ENCODE data around the gene RHBDL2.

Gene RHBDL2

DNA sequence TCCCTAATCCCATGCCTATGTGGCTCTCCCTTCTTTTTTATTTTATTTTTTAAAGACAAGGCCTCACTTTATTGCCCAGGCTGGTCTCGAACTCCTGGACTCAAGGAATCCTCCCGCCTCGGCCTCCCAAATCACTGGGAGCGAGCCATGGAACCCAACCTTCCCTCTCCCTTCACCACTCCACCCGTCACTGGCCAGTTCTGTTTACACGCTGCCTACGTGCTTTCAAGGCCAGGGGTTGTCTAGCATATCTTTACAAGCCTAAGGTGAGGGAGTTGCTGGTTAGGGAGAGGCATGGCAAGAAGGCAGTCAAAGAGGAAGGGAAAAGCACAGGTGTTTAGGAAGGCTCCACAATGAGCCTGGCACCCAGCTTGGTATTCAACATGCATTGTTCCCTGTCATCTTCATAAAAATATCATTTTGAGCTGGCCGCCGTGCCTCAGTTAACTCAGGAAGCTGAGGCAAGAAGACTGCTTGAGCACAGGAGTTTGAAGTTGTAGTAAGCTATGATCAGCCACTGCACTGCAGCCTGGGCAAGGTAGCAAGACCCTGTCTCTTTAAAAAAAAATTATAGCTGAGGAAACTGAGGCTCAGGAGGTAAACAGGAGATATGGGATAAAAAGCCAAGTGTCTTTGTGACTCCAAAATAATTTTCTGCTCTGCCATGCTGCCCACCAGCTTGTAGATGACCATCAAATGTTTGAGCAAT, 1.1 kb downstream of the RHBDL2 start:
- ChIA-PET POLR2A (no interaction called here), CTCF (no interaction called here)
- no peak for DNase-seq (ENCODE audit: extremely low spot score)
- TF ChIP-seq SP1 (IDR thresholded peaks at IDR 0.05) = no peak
- no peak for TF ChIP-seq FOXK2 (IDR thresholded peaks at IDR 0.05)
- no peak for TF ChIP-seq BHLHE40 (IDR thresholded peaks at IDR 0.05; ENCODE audit: borderline replicate concordance)
- TF ChIP-seq NFRKB (IDR thresholded peaks at IDR 0.05) = no peak
- no peak for TF ChIP-seq ELF4 (IDR thresholded peaks at IDR 0.05)
- no peak for TF ChIP-seq FOXM1 (IDR thresholded peaks at IDR 0.05; ENCODE audit: borderline replicate concordance)
- TF ChIP-seq, protein P1, sequence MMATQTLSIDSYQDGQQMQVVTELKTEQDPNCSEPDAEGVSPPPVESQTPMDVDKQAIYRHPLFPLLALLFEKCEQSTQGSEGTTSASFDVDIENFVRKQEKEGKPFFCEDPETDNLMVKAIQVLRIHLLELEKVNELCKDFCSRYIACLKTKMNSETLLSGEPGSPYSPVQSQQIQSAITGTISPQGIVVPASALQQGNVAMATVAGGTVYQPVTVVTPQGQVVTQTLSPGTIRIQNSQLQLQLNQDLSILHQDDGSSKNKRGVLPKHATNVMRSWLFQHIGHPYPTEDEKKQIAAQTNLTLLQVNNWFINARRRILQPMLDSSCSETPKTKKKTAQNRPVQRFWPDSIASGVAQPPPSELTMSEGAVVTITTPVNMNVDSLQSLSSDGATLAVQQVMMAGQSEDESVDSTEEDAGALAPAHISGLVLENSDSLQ (IDR thresholded peaks at IDR 0.05) = no peak
- no peak for TF ChIP-seq FOXA1 (IDR thresholded peaks at IDR 0.05)
- no peak for TF ChIP-seq ARNT (IDR thresholded peaks at IDR 0.05)
- TF ChIP-seq CTBP1 (IDR thresholded peaks at IDR 0.05; ENCODE audit: borderline replicate concordance) = no peak

DNA sequence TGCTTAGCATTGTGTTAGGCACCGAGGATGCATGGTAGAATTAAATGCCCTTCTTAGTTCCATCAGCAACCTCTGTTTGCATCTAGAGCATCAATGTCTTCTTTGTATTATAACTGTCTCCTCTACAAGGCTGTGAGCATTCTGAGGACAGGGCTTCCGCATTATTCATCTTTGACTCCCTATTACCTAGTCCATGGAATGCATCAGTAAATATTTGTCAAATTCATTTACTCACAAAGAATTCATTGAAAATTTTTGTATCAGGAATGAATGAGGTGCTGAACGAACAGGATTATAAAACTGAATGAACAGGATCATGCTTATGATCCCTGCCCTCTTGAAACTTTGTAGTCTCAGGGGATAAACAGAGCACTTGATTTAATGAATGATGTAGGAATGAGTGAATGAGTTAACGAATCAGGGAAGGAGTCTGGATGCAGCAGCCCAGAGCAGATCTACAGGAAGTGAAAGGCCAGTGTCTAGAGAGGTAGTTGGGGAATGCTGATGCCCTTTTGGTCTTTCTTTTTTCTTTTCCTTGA, 2.8 kb downstream of the RHBDL2 start:
- TF ChIP-seq TARDBP (IDR thresholded peaks at IDR 0.05) (no peak), FOXM1 (IDR thresholded peaks at IDR 0.05; ENCODE audit: borderline replicate concordance) (no peak), HDGF (IDR thresholded peaks at IDR 0.05; ENCODE audit: borderline replicate concordance) (no peak), ELF4 (IDR thresholded peaks at IDR 0.05) (no peak), ZNF384 (IDR thresholded peaks at IDR 0.05) (no peak), LEF1 (IDR thresholded peaks at IDR 0.05; ENCODE audit: borderline replicate concordance) (no peak), CTBP1 (IDR thresholded peaks at IDR 0.05; ENCODE audit: borderline replicate concordance) (no peak), FOXA1 (IDR thresholded peaks at IDR 0.05) (no peak), SP1 (IDR thresholded peaks at IDR 0.05) (no peak), L3MBTL2 (conservative IDR thresholded peaks at IDR 0.05) (no peak), NFRKB (IDR thresholded peaks at IDR 0.05) (no peak), ARNT (IDR thresholded peaks at IDR 0.05) (no peak), FOXK2 (IDR thresholded peaks at IDR 0.05) (no peak), BHLHE40 (IDR thresholded peaks at IDR 0.05; ENCODE audit: borderline replicate concordance) (no peak), SUZ12 (IDR thresholded peaks at IDR 0.05) (no peak)
- DNase-seq (ENCODE audit: extremely low spot score) = no peak
- ChIA-PET CTCF (no interaction called here), POLR2A (no interaction called here)

DNA sequence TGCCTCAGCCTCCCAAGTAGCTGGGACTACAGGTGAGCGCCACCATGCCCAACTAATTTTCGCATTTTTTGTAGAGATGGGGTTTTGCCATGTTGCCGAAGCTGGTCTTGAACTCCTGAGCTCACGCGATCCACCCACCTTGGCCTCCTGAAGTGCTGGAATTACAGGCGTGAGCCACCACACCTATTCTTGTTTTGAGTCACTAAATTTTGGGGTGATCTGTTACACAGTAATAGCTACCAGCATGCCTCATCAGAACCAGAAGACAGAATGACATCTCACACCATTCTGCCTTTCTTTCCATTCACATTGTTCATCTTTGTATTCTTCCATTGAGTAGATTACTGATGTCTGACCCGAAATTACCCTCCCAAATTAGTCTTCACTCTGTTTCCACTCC, 9.1 kb downstream of the RHBDL2 start:
- POLR2A ChIA-PET = no interaction called here
- TF ChIP-seq, protein P1 (IDR thresholded peaks at IDR 0.05) = no peak
- TF ChIP-seq FOXK2 (IDR thresholded peaks at IDR 0.05) = no peak
- TF ChIP-seq SP1 (IDR thresholded peaks at IDR 0.05) = no peak
- no peak for TF ChIP-seq BHLHE40 (IDR thresholded peaks at IDR 0.05; ENCODE audit: borderline replicate concordance)
- no peak for TF ChIP-seq ZNF384 (IDR thresholded peaks at IDR 0.05)
- TF ChIP-seq LEF1 (IDR thresholded peaks at IDR 0.05; ENCODE audit: borderline replicate concordance) = no peak
- no peak for TF ChIP-seq CTBP1 (IDR thresholded peaks at IDR 0.05; ENCODE audit: borderline replicate concordance)
- TF ChIP-seq ELF4 (IDR thresholded peaks at IDR 0.05) = no peak
- TF ChIP-seq HDGF (IDR thresholded peaks at IDR 0.05; ENCODE audit: borderline replicate concordance) = no peak
- TF ChIP-seq FOXM1 (IDR thresholded peaks at IDR 0.05; ENCODE audit: borderline replicate concordance) = no peak
- no peak for DNase-seq (ENCODE audit: extremely low spot score)
- CTCF ChIA-PET = no interaction called here

DNA sequence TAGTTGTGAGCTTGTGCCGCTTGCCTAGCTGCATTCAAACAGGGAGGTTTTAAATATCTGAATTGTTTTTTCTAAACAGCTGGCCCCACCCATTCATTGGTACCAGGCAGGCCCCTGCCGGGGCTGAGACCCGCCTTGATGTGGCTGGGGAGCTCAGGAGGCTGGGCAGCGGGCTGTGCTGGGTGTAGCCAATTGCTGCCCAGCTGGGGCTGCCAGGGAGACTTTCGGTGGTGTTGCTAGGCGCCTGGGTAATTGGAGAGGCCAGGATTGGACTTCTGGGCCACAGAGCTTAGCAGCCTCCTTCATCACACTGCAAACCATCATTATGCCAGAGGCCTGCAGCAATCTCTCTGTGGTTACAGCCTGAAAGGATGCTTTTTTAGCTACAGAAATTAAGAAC, 12.2 kb downstream of the RHBDL2 start:
- no peak for TF ChIP-seq LEF1 (IDR thresholded peaks at IDR 0.05; ENCODE audit: borderline replicate concordance)
- no peak for TF ChIP-seq ELF4 (IDR thresholded peaks at IDR 0.05)
- no peak for TF ChIP-seq HDGF (IDR thresholded peaks at IDR 0.05; ENCODE audit: borderline replicate concordance)
- TF ChIP-seq NFRKB (IDR thresholded peaks at IDR 0.05) = no peak
- TF ChIP-seq CTBP1 (IDR thresholded peaks at IDR 0.05; ENCODE audit: borderline replicate concordance) = no peak
- no peak for TF ChIP-seq FOXA1 (IDR thresholded peaks at IDR 0.05)
- no peak for TF ChIP-seq SP1 (IDR thresholded peaks at IDR 0.05)
- no peak for TF ChIP-seq FOXK2 (IDR thresholded peaks at IDR 0.05)
- TF ChIP-seq SUZ12 (IDR thresholded peaks at IDR 0.05) = no peak
- no peak for TF ChIP-seq BHLHE40 (IDR thresholded peaks at IDR 0.05; ENCODE audit: borderline replicate concordance)
- TF ChIP-seq FOXM1 (IDR thresholded peaks at IDR 0.05; ENCODE audit: borderline replicate concordance) = no peak
- TF ChIP-seq TARDBP (IDR thresholded peaks at IDR 0.05) = no peak
- TF ChIP-seq L3MBTL2 (conservative IDR thresholded peaks at IDR 0.05) = no peak
- no peak for TF ChIP-seq ARNT (IDR thresholded peaks at IDR 0.05)
- TF ChIP-seq, protein P1 (IDR thresholded peaks at IDR 0.05) = no peak
- TF ChIP-seq ZNF384 (IDR thresholded peaks at IDR 0.05) = no peak
- CTCF ChIA-PET = no interaction called here
- DNase-seq (ENCODE audit: extremely low spot score) = no peak
- POLR2A ChIA-PET = no interaction called here

DNA sequence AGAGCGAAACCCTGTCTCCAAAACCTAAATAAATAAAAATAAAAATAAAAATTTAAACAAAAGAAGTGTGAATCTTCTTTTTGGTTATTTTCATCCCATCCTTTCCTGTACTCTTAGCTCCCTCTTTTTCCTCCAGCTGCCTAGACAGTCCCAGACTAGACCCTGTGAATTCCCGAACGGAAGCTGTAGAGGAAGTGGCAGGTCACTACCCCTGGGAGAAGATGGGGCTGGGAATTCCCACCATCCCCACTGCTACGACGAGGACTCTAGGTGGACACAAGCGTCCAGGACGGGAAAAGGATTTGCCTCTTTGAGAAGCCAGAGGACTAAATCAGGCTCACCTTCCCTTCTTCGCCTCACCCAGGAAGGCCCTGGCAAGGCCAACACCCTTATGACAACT, 12.6 kb downstream of the RHBDL2 start:
- TF ChIP-seq ZNF384 (IDR thresholded peaks at IDR 0.05) (no peak), FOXM1 (IDR thresholded peaks at IDR 0.05; ENCODE audit: borderline replicate concordance) (no peak), TARDBP (IDR thresholded peaks at IDR 0.05) (no peak), HDGF (IDR thresholded peaks at IDR 0.05; ENCODE audit: borderline replicate concordance) (no peak), FOXK2 (IDR thresholded peaks at IDR 0.05) (no peak), L3MBTL2 (conservative IDR thresholded peaks at IDR 0.05) (no peak), SUZ12 (IDR thresholded peaks at IDR 0.05) (no peak), NFRKB (IDR thresholded peaks at IDR 0.05) (no peak), ELF4 (IDR thresholded peaks at IDR 0.05) (no peak), FOXA1 (IDR thresholded peaks at IDR 0.05) (no peak), BHLHE40 (IDR thresholded peaks at IDR 0.05; ENCODE audit: borderline replicate concordance) (no peak), ARNT (IDR thresholded peaks at IDR 0.05) (no peak), LEF1 (IDR thresholded peaks at IDR 0.05; ENCODE audit: borderline replicate concordance) (no peak), SP1 (IDR thresholded peaks at IDR 0.05) (no peak)
- TF ChIP-seq, protein P1 (IDR thresholded peaks at IDR 0.05) = no peak
- ChIA-PET POLR2A (no interaction called here), CTCF (no interaction called here)
- no peak for DNase-seq (ENCODE audit: extremely low spot score)
